Activated effector memory CD4-positive, alpha-beta T cell treated with anti-CD3 and anti-CD28 coated beads, Interleukin-2, amount 50 U/mL, for 16 hours (primary cell): ENCODE data around the gene KCNK10.

Experiments
- DNase-seq: peaks from one replicate; pipeline ENCODE4 v3.0.0-alpha.2; 2020

KCNK10 gene

GRCh38 chr14:88218119-88218915 is 104.8 kb downstream of the KCNK10 start:
- no peak for DNase-seq

GRCh38 chr14:88212691-88213090 is 110.4 kb downstream of the KCNK10 start:
- no peak for DNase-seq

- no peak for DNase-seq
These were observed 112.6 kb downstream of the KCNK10 start for GRCh38 chr14:88210426-88210825.

- no peak for DNase-seq
These were observed 113.8 kb downstream of the KCNK10 start for GRCh38 chr14:88209273-88209672.

GRCh38 chr14:88208858-88209257 is 114.2 kb downstream of the KCNK10 start:
- DNase-seq = no peak

- no peak for DNase-seq
These were observed 118.8 kb downstream of the KCNK10 start for GRCh38 chr14:88204221-88204620.

- no peak for DNase-seq
These were observed 119.8 kb downstream of the KCNK10 start for GRCh38 chr14:88203291-88203690.

GRCh38 chr14:88202286-88202685 is 120.8 kb downstream of the KCNK10 start:
- no peak for DNase-seq

GRCh38 chr14:88201851-88202250 is 121.2 kb downstream of the KCNK10 start:
- DNase-seq = no peak

GRCh38 chr14:88199882-88200281 is 123.2 kb downstream of the KCNK10 start:
- DNase-seq = no peak

GRCh38 chr14:88198446-88198845 is 124.6 kb downstream of the KCNK10 start:
- no peak for DNase-seq

GRCh38 chr14:88196925-88197324 is 126.1 kb downstream of the KCNK10 start:
- DNase-seq = no peak

- no peak for DNase-seq
These were observed 126.8 kb downstream of the KCNK10 start for GRCh38 chr14:88196116-88196890.

GRCh38 chr14:88195676-88196075 is 127.4 kb downstream of the KCNK10 start:
- DNase-seq = no peak

GRCh38 chr14:88194531-88194930 is 128.5 kb downstream of the KCNK10 start:
- no peak for DNase-seq

- DNase-seq = no peak
These were observed 131.5 kb downstream of the KCNK10 start for GRCh38 chr14:88191605-88192004.

- peak; percentile 67 for DNase-seq
These were observed 133.5 kb downstream of the KCNK10 start for GRCh38 chr14:88189417-88190191.

- DNase-seq = no peak
These were observed 134.2 kb downstream of the KCNK10 start for GRCh38 chr14:88188745-88189416.

GRCh38 chr14:88185843-88186242 is 137.2 kb downstream of the KCNK10 start:
- no peak for DNase-seq

GRCh38 chr14:88184956-88185355 is 138.1 kb downstream of the KCNK10 start:
- no peak for DNase-seq

GRCh38 chr14:88181072-88181471 is 142.0 kb downstream of the KCNK10 start:
- no peak for DNase-seq

GRCh38 chr14:88179716-88180115 is 143.4 kb downstream of the KCNK10 start:
- no peak for DNase-seq

GRCh38 chr14:88170333-88170732 is 152.7 kb downstream of the KCNK10 start:
- DNase-seq = no peak
